ENCODE data around the gene IRS1. TPM values are rescaled to one million over a fixed set of nuclear protein-coding genes. Genes with fewer than 3 reads are reported as not detected.

The IRS1 gene
- total and polyA plus RNA-seq, 8 donors, result 2.1 to 26.8 (median 11.9) TPM

GRCh38 chr2:226775032-226775509 is 24.5 kb downstream of the IRS1 start:
- no peaks in the 10 kb centered on the region for H3K27me3 ChIP-seq

GRCh38 chr2:226773291-226773690 is 26.3 kb downstream of the IRS1 start:
- peak overlapping the region in 3 of 5 donors; percentile 45 to 55 (median 51) for H3K27ac ChIP-seq
- no peak for DNase-seq
- H3K9me3 ChIP-seq, result peaks cover 0 to 9% (median 0%) of the 10 kb centered on the region in 4 donors
- H3K4me1 ChIP-seq, result peaks cover 17 to 44% (median 27%) of the 10 kb centered on the region in 4 donors
- intact Hi-C loops (cut with DNase I; ENCODE audit: low total_unique reads), result no loop called here
- no peaks in the 10 kb centered on the region for H3K27me3 ChIP-seq
- TF ChIP-seq POLR2A (IDR thresholded peaks at IDR 0.05) (no peak), EP300 (IDR thresholded peaks at IDR 0.05) (no peak), POLR2AphosphoS5 (IDR thresholded peaks at IDR 0.05) (no peak), CTCF (IDR thresholded peaks at IDR 0.05) (no peak)
- peaks cover 0 to 17% (median 8%) of the 10 kb centered on the region in 4 donors for H3K36me3 ChIP-seq
- WGBS, 5 donors, result 52 to 63% (median 62%) methylated on average over 2 of the region's 2 CpGs
- H3K4me3 ChIP-seq, result no peak overlapping the region

More at GRCh38 chr2:226775032-226775509, 24.5 kb downstream of the IRS1 start:
- no peak overlapping the region for H3K27ac ChIP-seq
- 94 to 99% (median 97%) methylated on average over 3 of the region's 3 CpGs for WGBS, 5 donors
- TF ChIP-seq POLR2A (IDR thresholded peaks at IDR 0.05) (no peak), POLR2AphosphoS5 (IDR thresholded peaks at IDR 0.05) (no peak), CTCF (IDR thresholded peaks at IDR 0.05) (no peak), EP300 (IDR thresholded peaks at IDR 0.05) (no peak)
- H3K36me3 ChIP-seq, result peaks cover 0 to 17% (median 8%) of the 10 kb centered on the region in 4 donors
- peaks cover 17 to 40% (median 27%) of the 10 kb centered on the region in 4 donors for H3K4me1 ChIP-seq
- peaks cover 0 to 9% (median 0%) of the 10 kb centered on the region in 4 donors for H3K9me3 ChIP-seq
- intact Hi-C loops (cut with DNase I; ENCODE audit: low total_unique reads), result no loop called here
- H3K4me3 ChIP-seq, result no peak overlapping the region
- no peak for DNase-seq

GRCh38 chr2:226772389-226773179 is 27.0 kb downstream of the IRS1 start:
- Histone ChIP-seq H3K36me3 (peaks cover 0 to 17% (median 8%) of the 10 kb centered on the region in 4 donors), H3K4me3 (no peak overlapping the region), H3K4me1 (peaks cover 20 to 49% (median 31%) of the 10 kb centered on the region in 4 donors), H3K27ac (peak overlapping the region in 3 of 5 donors; percentile 45 to 55 (median 51)), H3K27me3 (no peaks in the 10 kb centered on the region), H3K9me3 (peaks cover 0 to 9% (median 0%) of the 10 kb centered on the region in 4 donors)
- 10 to 26% (median 21%) methylated on average over 3 of the region's 3 CpGs for WGBS, 5 donors
- intact Hi-C loops (cut with DNase I; ENCODE audit: low total_unique reads), result no loop called here
- peak in 1 of 2 donors; percentile 62 for DNase-seq
- TF ChIP-seq CTCF (IDR thresholded peaks at IDR 0.05) (no peak), POLR2A (IDR thresholded peaks at IDR 0.05) (no peak), POLR2AphosphoS5 (IDR thresholded peaks at IDR 0.05) (peak in 1 of 3 donors; percentile 12)

GRCh38 chr2:226771067-226771466 is 28.6 kb downstream of the IRS1 start:
- Histone ChIP-seq H3K27ac (peak overlapping the region in 3 of 5 donors; percentile 16 to 33 (median 25)), H3K4me3 (no peak overlapping the region), H3K36me3 (peaks cover 0 to 15% (median 5%) of the 10 kb centered on the region in 4 donors), H3K4me1 (peaks cover 20 to 64% (median 40%) of the 10 kb centered on the region in 4 donors), H3K27me3 (no peaks in the 10 kb centered on the region), H3K9me3 (peaks cover 0 to 9% (median 0%) of the 10 kb centered on the region in 4 donors)
- TF ChIP-seq CTCF (IDR thresholded peaks at IDR 0.05) (no peak), EP300 (IDR thresholded peaks at IDR 0.05) (no peak), POLR2AphosphoS5 (IDR thresholded peaks at IDR 0.05) (no peak), POLR2A (IDR thresholded peaks at IDR 0.05) (no peak)
- WGBS, 5 donors, result 27 to 54% (median 47%) methylated on average over 6 of the region's 6 CpGs
- DNase-seq, result no peak
- intact Hi-C loops (cut with DNase I; ENCODE audit: low total_unique reads), result no loop called here

Measured in stomach (tissue), 9 donors.